Measurements from ENCODE around the gene PNPLA3.
"Not testable (repeated sequence)": the region's sequence is repeated elsewhere in the genome, so short reads cannot be mapped to it uniquely, and the experiment has no call there.

PNPLA3 gene

GRCh38 chr22:43903033-43903432, 20.6 kb upstream of the PNPLA3 start:
- not testable (repeated sequence) for H3K4me1 Mint-ChIP-seq, H3K27ac Mint-ChIP-seq, H3K27me3 Mint-ChIP-seq, H3K4me3 Mint-ChIP-seq, H3K9me3 Mint-ChIP-seq, H3K36me3 Mint-ChIP-seq

- H3K9me3 Mint-ChIP-seq, H3K4me3 Mint-ChIP-seq, H3K27ac Mint-ChIP-seq, H3K27me3 Mint-ChIP-seq, H3K4me1 Mint-ChIP-seq, H3K36me3 Mint-ChIP-seq: not testable (repeated sequence)
Measured at GRCh38 chr22:43904412-43904811, 19.2 kb upstream of the PNPLA3 start.

GRCh38 chr22:43905681-43906080, 17.9 kb upstream of the PNPLA3 start:
- Mint-ChIP-seq H3K36me3 (no peaks in the 10 kb centered on the region), H3K27ac (no peak overlapping the region), H3K27me3 (peaks cover 3% of the 10 kb centered on the region), H3K9me3 (no peaks in the 10 kb centered on the region), H3K4me1 (no peaks in the 10 kb centered on the region), H3K4me3 (no peak overlapping the region)

GRCh38 chr22:43909708-43910107, 13.9 kb upstream of the PNPLA3 start:
- H3K36me3 Mint-ChIP-seq: no peaks in the 10 kb centered on the region
- H3K4me1 Mint-ChIP-seq: no peaks in the 10 kb centered on the region
- H3K27me3 Mint-ChIP-seq: peaks cover 1% of the 10 kb centered on the region
- no peaks in the 10 kb centered on the region for H3K9me3 Mint-ChIP-seq
- H3K27ac Mint-ChIP-seq: no peak overlapping the region
- H3K4me3 Mint-ChIP-seq: no peak overlapping the region

GRCh38 chr22:43910178-43910695, 13.4 kb upstream of the PNPLA3 start:
- Mint-ChIP-seq H3K4me3 (no peak overlapping the region), H3K27ac (no peak overlapping the region), H3K9me3 (no peaks in the 10 kb centered on the region), H3K27me3 (peaks cover 1% of the 10 kb centered on the region), H3K36me3 (no peaks in the 10 kb centered on the region), H3K4me1 (no peaks in the 10 kb centered on the region)

GRCh38 chr22:43911351-43911750, 12.3 kb upstream of the PNPLA3 start:
- Mint-ChIP-seq H3K27ac (no peak overlapping the region), H3K36me3 (no peaks in the 10 kb centered on the region)

GRCh38 chr22:43917521-43917920, 6.1 kb upstream of the PNPLA3 start:
- no peaks in the 10 kb centered on the region for H3K9me3 Mint-ChIP-seq
- no peaks in the 10 kb centered on the region for H3K4me1 Mint-ChIP-seq
- no peak overlapping the region for H3K27ac Mint-ChIP-seq
- H3K36me3 Mint-ChIP-seq: no peaks in the 10 kb centered on the region
- H3K4me3 Mint-ChIP-seq: no peak overlapping the region
- peaks cover 7% of the 10 kb centered on the region for H3K27me3 Mint-ChIP-seq

More at GRCh38 chr22:43911351-43911750, 12.3 kb upstream of the PNPLA3 start:
- H3K4me1 Mint-ChIP-seq: no peaks in the 10 kb centered on the region
- peaks cover 1% of the 10 kb centered on the region for H3K27me3 Mint-ChIP-seq
- no peak overlapping the region for H3K4me3 Mint-ChIP-seq
- H3K9me3 Mint-ChIP-seq: no peaks in the 10 kb centered on the region

GRCh38 chr22:43919106-43919973, 4.3 kb upstream of the PNPLA3 start:
- Mint-ChIP-seq H3K36me3 (no peaks in the 10 kb centered on the region), H3K4me1 (peaks cover 4% of the 10 kb centered on the region), H3K4me3 (no peak overlapping the region), H3K9me3 (no peaks in the 10 kb centered on the region), H3K27ac (no peak overlapping the region), H3K27me3 (peaks cover 6% of the 10 kb centered on the region)

- H3K27me3 Mint-ChIP-seq: peaks cover 6% of the 10 kb centered on the region
- H3K4me1 Mint-ChIP-seq: peaks cover 4% of the 10 kb centered on the region
- no peak overlapping the region for H3K27ac Mint-ChIP-seq
- H3K4me3 Mint-ChIP-seq: no peak overlapping the region
- no peaks in the 10 kb centered on the region for H3K36me3 Mint-ChIP-seq
- H3K9me3 Mint-ChIP-seq: no peaks in the 10 kb centered on the region
Measured at GRCh38 chr22:43921370-43921769, 2.2 kb upstream of the PNPLA3 start.

GRCh38 chr22:43922123-43922522, 1.5 kb upstream of the PNPLA3 start:
- Mint-ChIP-seq H3K27ac (no peak overlapping the region), H3K4me3 (no peak overlapping the region), H3K36me3 (no peaks in the 10 kb centered on the region), H3K9me3 (no peaks in the 10 kb centered on the region), H3K27me3 (peaks cover 4% of the 10 kb centered on the region), H3K4me1 (peaks cover 4% of the 10 kb centered on the region)

GRCh38 chr22:43923191-43923590, 414 bp upstream of the PNPLA3 start:
- H3K36me3 Mint-ChIP-seq: no peaks in the 10 kb centered on the region
- H3K4me1 Mint-ChIP-seq: peaks cover 4% of the 10 kb centered on the region
- H3K27me3 Mint-ChIP-seq: peaks cover 3% of the 10 kb centered on the region

GRCh38 chr22:43924877-43925276, 1.3 kb downstream of the PNPLA3 start:
- H3K9me3 Mint-ChIP-seq: no peaks in the 10 kb centered on the region
- H3K36me3 Mint-ChIP-seq: no peaks in the 10 kb centered on the region
- H3K4me1 Mint-ChIP-seq: peaks cover 4% of the 10 kb centered on the region
- peaks cover 3% of the 10 kb centered on the region for H3K27me3 Mint-ChIP-seq
- no peak overlapping the region for H3K27ac Mint-ChIP-seq
- H3K4me3 Mint-ChIP-seq: peak overlapping the region; percentile 78

More at GRCh38 chr22:43923191-43923590, 414 bp upstream of the PNPLA3 start:
- Mint-ChIP-seq H3K27ac (peak overlapping the region; percentile 62), H3K9me3 (no peaks in the 10 kb centered on the region), H3K4me3 (peak overlapping the region; percentile 89)

- no peaks in the 10 kb centered on the region for H3K36me3 Mint-ChIP-seq
- peak overlapping the region; percentile 62 for H3K4me3 Mint-ChIP-seq
- no peaks in the 10 kb centered on the region for H3K9me3 Mint-ChIP-seq
- peaks cover 3% of the 10 kb centered on the region for H3K27me3 Mint-ChIP-seq
- no peak overlapping the region for H3K27ac Mint-ChIP-seq
- H3K4me1 Mint-ChIP-seq: peaks cover 4% of the 10 kb centered on the region
Measured at GRCh38 chr22:43925433-43926348, 2.1 kb downstream of the PNPLA3 start.

- no peaks in the 10 kb centered on the region for H3K9me3 Mint-ChIP-seq
Measured at GRCh38 chr22:43926349-43926710, 2.7 kb downstream of the PNPLA3 start.

GRCh38 chr22:43928468-43928867, 4.9 kb downstream of the PNPLA3 start:
- H3K4me1 Mint-ChIP-seq: no peaks in the 10 kb centered on the region
- no peak overlapping the region for H3K4me3 Mint-ChIP-seq
- H3K9me3 Mint-ChIP-seq: no peaks in the 10 kb centered on the region
- H3K27me3 Mint-ChIP-seq: peaks cover 1% of the 10 kb centered on the region
- H3K27ac Mint-ChIP-seq: no peak overlapping the region
- H3K36me3 Mint-ChIP-seq: no peaks in the 10 kb centered on the region

More at GRCh38 chr22:43926349-43926710, 2.7 kb downstream of the PNPLA3 start:
- Mint-ChIP-seq H3K27me3 (peaks cover 1% of the 10 kb centered on the region), H3K27ac (no peak overlapping the region), H3K4me1 (peaks cover 4% of the 10 kb centered on the region), H3K36me3 (no peaks in the 10 kb centered on the region), H3K4me3 (no peak overlapping the region)

- Mint-ChIP-seq H3K27me3 (peaks cover 1% of the 10 kb centered on the region), H3K4me1 (no peaks in the 10 kb centered on the region), H3K36me3 (no peaks in the 10 kb centered on the region), H3K27ac (no peak overlapping the region), H3K4me3 (no peak overlapping the region), H3K9me3 (no peaks in the 10 kb centered on the region)
Measured at GRCh38 chr22:43928908-43929307, 5.3 kb downstream of the PNPLA3 start.

Measured in activated naive CD4-positive, alpha-beta T cell treated with anti-CD3 and anti-CD28 coated beads, Interleukin-2, amount 50 U/mL, for 24 hours (primary cell).